Chondrocyte (in vitro differentiated cells): ENCODE measurements around the gene DDX50. TPM values are rescaled to one million over a fixed set of nuclear protein-coding genes. Genes with fewer than 3 reads are reported as not detected.
A peak's percentile ranks its signal among the peaks of the same experiment; 100 is the strongest.

Source experiments
- DNase-seq: peaks from one replicate; pipeline ENCODE4 v3.0.0; 2021; ENCODE audit warnings: mixed read lengths, low spot score
- H3K27ac Mint-ChIP-seq: one replicate; pipeline ENCODE4 v1.8.0; 2021; ENCODE audit warnings: mild to moderate bottlenecking, moderate library complexity, mixed read lengths; ENCODE audit not compliant: unreplicated experiment
- H3K27me3 Mint-ChIP-seq: 2 replicates; pipeline ENCODE4 v1.8.0; 2021; ENCODE audit warnings: low read depth, mixed read lengths
- H3K36me3 Mint-ChIP-seq: 2 replicates; pipeline ENCODE4 v1.8.0; 2021; ENCODE audit warnings: low read depth, mixed read lengths
- H3K4me1 Mint-ChIP-seq: 2 replicates; pipeline ENCODE4 v1.8.0; 2021; ENCODE audit warnings: low read depth, mild to moderate bottlenecking, mixed read lengths
- H3K4me3 Mint-ChIP-seq: one replicate; pipeline ENCODE4 v1.8.0; 2021; ENCODE audit warnings: mild to moderate bottlenecking, moderate library complexity, mixed read lengths; ENCODE audit not compliant: unreplicated experiment
- H3K9me3 Mint-ChIP-seq: 2 replicates; pipeline ENCODE4 v1.8.0; 2021; ENCODE audit warnings: low read depth, mixed read lengths
- CTCF ChIP-seq: fragments of 200-600 bp; sonication (generic); IDR thresholded peaks from 2 replicates; pipeline ENCODE4 v1.5.0; 2021; ENCODE audit warnings: antibody characterized with exemption, mild to moderate bottlenecking, moderate library complexity
- total RNA-seq: library from RNA; stranded (reverse); gene quantifications from 3 replicates; pipeline ENCODE4 v1.2.1, GENCODE V29; 2021

DDX50 gene
- total RNA-seq, 1 donor from 2014 or later: 35.9 TPM

- DNase-seq: no peak
- no peak for TF ChIP-seq CTCF
- H3K27ac Mint-ChIP-seq: no peak overlapping the region
- no peaks in the 10 kb centered on the region for H3K27me3 Mint-ChIP-seq
- peaks cover 1% of the 10 kb centered on the region for H3K36me3 Mint-ChIP-seq
- H3K9me3 Mint-ChIP-seq: peaks cover 14% of the 10 kb centered on the region
- H3K4me1 Mint-ChIP-seq: peaks cover 33% of the 10 kb centered on the region
- H3K4me3 Mint-ChIP-seq: no peak overlapping the region
Observed at GRCh38 chr10:68869623-68870022, 31.5 kb upstream of the DDX50 start.

GRCh38 chr10:68870061-68870460 is 31.1 kb upstream of the DDX50 start:
- no peak for TF ChIP-seq CTCF
- H3K27me3 Mint-ChIP-seq: no peaks in the 10 kb centered on the region
- H3K27ac Mint-ChIP-seq: no peak overlapping the region
- peaks cover 14% of the 10 kb centered on the region for H3K9me3 Mint-ChIP-seq
- no peak for DNase-seq
- H3K36me3 Mint-ChIP-seq: peaks cover 1% of the 10 kb centered on the region
- peaks cover 33% of the 10 kb centered on the region for H3K4me1 Mint-ChIP-seq
- H3K4me3 Mint-ChIP-seq: no peak overlapping the region

- H3K9me3 Mint-ChIP-seq: peaks cover 14% of the 10 kb centered on the region
- TF ChIP-seq CTCF: no peak
- DNase-seq: no peak
Observed at GRCh38 chr10:68870545-68871104, 30.5 kb upstream of the DDX50 start.

GRCh38 chr10:68871105-68871711 is 29.9 kb upstream of the DDX50 start:
- Mint-ChIP-seq H3K36me3 (peaks cover 1% of the 10 kb centered on the region), H3K9me3 (peaks cover 14% of the 10 kb centered on the region), H3K27me3 (no peaks in the 10 kb centered on the region), H3K4me3 (no peak overlapping the region), H3K4me1 (peaks cover 33% of the 10 kb centered on the region), H3K27ac (peak overlapping the region; percentile 96)
- no peak for DNase-seq
- TF ChIP-seq CTCF: no peak

More at GRCh38 chr10:68870545-68871104, 30.5 kb upstream of the DDX50 start:
- Mint-ChIP-seq H3K4me1 (peaks cover 33% of the 10 kb centered on the region), H3K27me3 (no peaks in the 10 kb centered on the region), H3K4me3 (no peak overlapping the region), H3K36me3 (peaks cover 1% of the 10 kb centered on the region), H3K27ac (peak overlapping the region; percentile 96)

GRCh38 chr10:68871731-68872342 is 29.3 kb upstream of the DDX50 start:
- Mint-ChIP-seq H3K4me3 (peak overlapping the region; percentile 35), H3K27me3 (no peaks in the 10 kb centered on the region), H3K9me3 (peaks cover 14% of the 10 kb centered on the region), H3K27ac (peak overlapping the region; percentile 96), H3K4me1 (peaks cover 38% of the 10 kb centered on the region), H3K36me3 (peaks cover 1% of the 10 kb centered on the region)
- DNase-seq: no peak
- no peak for TF ChIP-seq CTCF
